GM18909 (cell line): Measurements from ENCODE around the gene SLC9C1.

ENCODE experiments used
- ATAC-seq: cut with Tn5 transposase; IDR thresholded peaks from one replicate; pipeline ENCODE4 v1.9.1; 2021; ENCODE audit warnings: mild to moderate bottlenecking; ENCODE audit not compliant: unreplicated experiment, poor library complexity

SLC9C1 gene

GRCh38 chr3:112308151-112308911, 14.3 kb upstream of the SLC9C1 start:
- no peak for ATAC-seq

GRCh38 chr3:112307557-112307956, 13.5 kb upstream of the SLC9C1 start:
- no peak for ATAC-seq

GRCh38 chr3:112306825-112307224, 12.8 kb upstream of the SLC9C1 start:
- no peak for ATAC-seq

- ATAC-seq: no peak
These were observed 10.6 kb upstream of the SLC9C1 start for GRCh38 chr3:112304611-112305010.

- ATAC-seq: no peak
These were observed 9.8 kb upstream of the SLC9C1 start for GRCh38 chr3:112303764-112304325.

DNA sequence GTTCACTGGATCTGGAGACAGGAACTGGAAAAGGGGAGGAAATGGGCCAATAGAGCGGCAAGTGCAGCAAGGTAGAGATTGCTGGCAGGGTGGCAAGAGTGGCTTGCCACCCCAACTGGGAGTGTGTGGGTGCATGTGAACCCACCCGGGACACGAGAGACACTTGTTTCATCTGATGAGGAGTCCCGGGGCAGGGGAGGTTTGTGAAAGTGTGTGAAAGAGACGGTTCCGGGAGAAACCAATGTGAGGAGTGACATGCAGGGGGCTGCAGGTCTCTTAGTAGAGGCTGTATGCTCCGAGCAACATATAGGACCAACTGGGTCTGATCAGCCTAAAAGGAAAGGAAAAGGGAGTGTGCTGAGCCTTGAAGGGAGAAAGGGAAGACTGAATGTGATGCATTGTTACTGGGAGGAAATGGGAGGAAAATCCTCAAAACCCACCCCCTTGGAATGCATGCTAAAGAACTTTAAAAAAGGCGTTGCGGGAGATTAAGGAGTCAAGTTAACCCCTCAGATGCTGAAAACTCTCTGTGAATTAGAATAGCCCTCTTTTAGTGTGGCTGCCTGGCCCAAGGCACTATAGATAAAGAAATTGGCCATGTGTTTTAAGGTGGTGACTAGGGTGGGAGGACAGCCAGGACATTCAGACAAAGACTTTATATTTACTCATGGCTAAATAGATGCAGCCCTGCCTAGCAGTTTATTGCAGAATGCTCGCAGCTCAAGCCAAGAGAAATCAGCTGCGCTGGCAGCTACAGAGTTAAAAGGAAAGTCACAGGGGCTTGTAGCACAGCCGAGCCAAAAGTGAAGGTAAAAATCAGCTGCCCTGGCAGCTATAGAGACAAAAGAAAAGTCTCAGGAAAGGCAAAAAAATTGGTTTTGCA, 9.1 kb upstream of the SLC9C1 start:
- ATAC-seq: no peak

DNA sequence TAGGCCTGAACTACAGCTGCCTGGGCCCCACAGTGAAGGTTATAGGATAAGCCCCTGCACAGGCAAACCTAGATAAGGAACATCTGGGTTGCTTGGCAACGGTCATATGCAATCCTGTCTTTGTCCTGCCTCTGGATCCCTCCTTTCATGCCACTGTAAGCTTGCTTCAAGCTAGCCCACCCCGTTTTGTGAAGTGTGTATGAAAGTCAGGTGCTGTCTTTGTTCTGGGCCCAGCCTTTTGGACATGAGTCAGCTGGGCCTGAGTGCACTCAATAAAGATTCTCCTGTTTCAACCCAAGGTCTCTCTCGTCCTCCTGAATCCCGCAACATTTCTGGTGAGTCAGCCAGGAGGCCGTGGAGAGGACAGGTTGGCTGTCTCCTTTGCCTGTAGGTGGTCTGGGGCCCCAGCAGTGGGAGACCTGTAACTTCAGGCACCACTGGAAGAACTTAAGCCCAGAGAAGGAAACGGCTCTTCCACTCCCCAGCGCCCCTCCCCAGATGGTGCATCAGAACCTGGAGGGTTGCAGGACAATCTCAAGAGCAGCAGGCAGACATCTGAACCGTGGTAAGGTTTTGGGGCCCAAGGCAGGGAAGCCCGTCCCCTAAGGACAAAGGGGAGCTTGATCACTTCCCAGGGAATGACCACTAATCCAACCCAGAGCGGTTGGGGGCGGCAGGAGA, 8.3 kb upstream of the SLC9C1 start:
- no peak for ATAC-seq

DNA sequence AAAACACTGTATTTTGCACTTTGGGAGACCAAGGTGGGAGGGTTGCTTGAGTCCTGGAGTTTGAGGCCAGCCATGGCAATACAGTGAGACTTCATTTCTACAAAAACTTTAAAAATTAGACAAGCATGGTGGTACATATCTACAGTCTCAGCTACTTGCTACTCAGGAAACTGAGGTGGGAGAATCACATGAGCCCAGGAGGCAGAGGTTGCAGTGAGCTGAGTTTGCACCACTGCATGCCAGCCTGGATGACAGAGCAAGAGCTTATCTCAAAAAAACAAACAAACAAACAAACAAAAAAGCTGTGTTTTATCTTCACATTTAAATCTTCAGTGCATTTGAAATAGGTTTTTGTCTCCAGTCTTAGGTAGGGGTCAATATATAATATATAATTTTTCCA, 4.8 kb upstream of the SLC9C1 start:
- no peak for ATAC-seq

- peak; percentile 39 for ATAC-seq
These were observed 3.7 kb upstream of the SLC9C1 start for GRCh38 chr3:112297714-112298113.

GRCh38 chr3:112289011-112289410, 5.0 kb downstream of the SLC9C1 start:
- no peak for ATAC-seq

- no peak for ATAC-seq
These were observed 13.8 kb downstream of the SLC9C1 start for GRCh38 chr3:112280266-112280665.

DNA sequence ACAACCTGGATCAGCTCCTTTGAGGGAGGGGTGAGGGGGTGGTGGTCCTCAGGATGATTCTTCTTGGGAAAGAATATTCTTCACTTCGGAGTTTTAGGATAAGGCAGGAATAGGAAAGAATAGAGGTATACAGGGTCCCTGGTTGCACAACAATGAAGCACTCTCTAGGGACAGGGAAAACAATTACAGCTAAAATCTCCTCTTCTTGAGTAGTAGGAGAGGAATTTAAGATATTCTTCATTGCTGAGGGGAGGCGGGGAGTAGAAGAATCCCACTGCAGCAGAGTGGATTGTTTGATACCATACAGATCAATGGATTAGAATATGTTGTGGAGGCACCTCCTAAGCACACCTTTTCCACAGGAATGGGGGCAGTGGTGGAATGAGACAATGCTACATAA, 20.5 kb downstream of the SLC9C1 start:
- ATAC-seq: no peak

DNA sequence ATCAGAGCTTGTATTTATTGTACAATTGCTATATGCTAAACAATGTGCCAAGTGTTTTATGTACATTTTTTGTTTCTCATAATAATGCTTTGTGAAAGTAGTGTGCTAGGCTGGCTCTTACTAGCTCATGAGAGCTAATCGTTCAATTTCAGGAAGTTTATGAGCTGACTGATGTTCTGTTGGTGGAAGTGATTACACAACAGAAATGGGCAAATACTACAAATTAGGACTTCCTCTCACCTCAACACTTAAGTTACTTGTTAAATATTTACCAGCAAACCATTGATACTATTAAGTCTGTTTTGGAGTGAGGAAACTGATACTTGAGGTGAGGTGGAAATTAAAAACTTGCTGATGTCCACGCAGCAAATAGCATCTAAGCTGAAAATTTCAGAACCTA, 32.3 kb downstream of the SLC9C1 start:
- ATAC-seq: no peak

DNA sequence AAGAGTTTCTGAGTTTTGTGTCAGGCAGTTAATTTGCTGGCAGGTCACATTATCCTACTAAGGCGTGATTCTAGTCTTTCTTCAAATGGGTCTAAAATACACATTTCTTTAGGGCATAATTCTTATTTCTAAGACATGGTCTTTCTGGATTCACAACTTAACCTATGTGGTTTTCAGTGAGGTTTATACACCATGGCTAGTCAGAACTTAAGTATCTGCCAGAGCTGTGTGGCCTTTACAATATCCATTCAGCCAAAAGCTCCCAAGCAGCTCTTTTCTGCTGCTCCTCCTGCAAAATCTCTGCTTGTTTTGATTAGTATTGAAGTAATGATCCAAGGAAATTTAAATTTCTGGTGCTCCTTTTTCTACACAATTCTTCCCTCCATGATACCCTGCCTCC, 33.5 kb downstream of the SLC9C1 start:
- ATAC-seq: no peak

GRCh38 chr3:112253301-112253971, 40.6 kb downstream of the SLC9C1 start:
- ATAC-seq: peak; percentile 65

GRCh38 chr3:112247900-112248299, 46.1 kb downstream of the SLC9C1 start:
- peak; percentile 76 for ATAC-seq

GRCh38 chr3:112247350-112247749, 46.7 kb downstream of the SLC9C1 start:
- no peak for ATAC-seq

- ATAC-seq: no peak
These were observed 60.9 kb downstream of the SLC9C1 start for GRCh38 chr3:112233083-112233482.

- ATAC-seq: no peak
These were observed 62.3 kb downstream of the SLC9C1 start for GRCh38 chr3:112231727-112232126.

GRCh38 chr3:112230033-112230432, 64.0 kb downstream of the SLC9C1 start:
- ATAC-seq: no peak
